Mesendoderm (in vitro differentiated cells): ENCODE results near the gene FHL1.
A peak's percentile ranks its signal among the peaks of the same experiment; 100 is the strongest.

Source experiments
- DNase-seq: peaks from one replicate; pipeline ENCODE4 v3.0.0; 2013
- H2AK5ac ChIP-seq: 2 replicates; pipeline ENCODE4 v1.6.1; 2013; ENCODE audit warnings: low read length, inconsistent platforms
- H2BK120ac ChIP-seq: 2 replicates; pipeline ENCODE4 v1.6.1; 2013; ENCODE audit warnings: low read depth, mild to moderate bottlenecking, low read length, moderate library complexity, mixed read lengths
- H2BK15ac ChIP-seq: replicated peaks from 2 replicates; pipeline ENCODE4 v1.6.1; 2013; ENCODE audit warnings: low read depth, mild to moderate bottlenecking, moderate library complexity
- H2BK5ac ChIP-seq: 2 replicates; pipeline ENCODE4 v1.6.1; 2013; ENCODE audit warnings: low read length, inconsistent platforms
- H3K18ac ChIP-seq: 2 replicates; pipeline ENCODE4 v1.6.1; 2013; ENCODE audit warnings: mild to moderate bottlenecking, low read length, mixed read lengths
- H3K23ac ChIP-seq: one replicate; pipeline ENCODE4 v1.6.1; 2013; ENCODE audit warnings: low read length
- H3K27ac ChIP-seq: 2 replicates; pipeline ENCODE4 v1.5.1; 2013; ENCODE audit warnings: low read depth, mild to moderate bottlenecking, inconsistent platforms, low read length, moderate library complexity
- H3K27me3 ChIP-seq: 2 replicates; pipeline ENCODE4 v1.6.1; 2013; ENCODE audit warnings: low read length, control low read depth, mild to moderate bottlenecking, inconsistent platforms; ENCODE audit not compliant: insufficient read depth, poor library complexity
- H3K36me3 ChIP-seq: 2 replicates; pipeline ENCODE4 v1.6.1; 2013; ENCODE audit warnings: low read length, inconsistent platforms; ENCODE audit not compliant: control insufficient read depth, insufficient read depth
- H3K4ac ChIP-seq: one replicate; pipeline ENCODE4 v1.6.1; 2013; ENCODE audit warnings: low read depth, mild to moderate bottlenecking, low read length, moderate library complexity
- H3K4me1 ChIP-seq: 2 replicates; pipeline ENCODE4 v1.6.1; 2013; ENCODE audit warnings: low read depth, low read length, inconsistent platforms; ENCODE audit not compliant: control insufficient read depth
- H3K4me2 ChIP-seq: 2 replicates; pipeline ENCODE4 v1.6.1; 2013; ENCODE audit warnings: low read length
- H3K4me3 ChIP-seq: 2 replicates; pipeline ENCODE4 v1.5.1; 2013; ENCODE audit warnings: mild to moderate bottlenecking, low read length
- H3K56ac ChIP-seq: one replicate; pipeline ENCODE4 v1.6.1; 2013; ENCODE audit warnings: low read length
- H3K79me1 ChIP-seq: 2 replicates; pipeline ENCODE4 v1.6.1; 2013; ENCODE audit warnings: low read length, inconsistent platforms
- H3K79me2 ChIP-seq: 2 replicates; pipeline ENCODE4 v1.6.1; 2013; ENCODE audit warnings: mild to moderate bottlenecking, low read length; ENCODE audit not compliant: control insufficient read depth, insufficient read depth
- H3K9ac ChIP-seq: 2 replicates; pipeline ENCODE4 v1.6.1; 2013; ENCODE audit warnings: low read length, inconsistent platforms
- H4K5ac ChIP-seq: one replicate; pipeline ENCODE4 v1.6.1; 2013; ENCODE audit warnings: low read length
- H4K8ac ChIP-seq: one replicate; pipeline ENCODE4 v1.6.1; 2013; ENCODE audit warnings: low read depth, mild to moderate bottlenecking, control low read depth, low read length, moderate library complexity
- WGBS: extraction: QIAGEN DNeasy Blood & Tissue Kit; methylation state at CpG from one replicate; pipeline ENCODE4 v1.1.7; 2013; ENCODE audit warnings: low lambda C conversion rate, missing lambda C conversion rate; ENCODE audit not compliant: insufficient coverage; ENCODE audit errors: extremely low coverage; 5-methylcytosine and 5-hydroxymethylcytosine counted together

Gene FHL1

GRCh38 chrX:136195247-136195646 is 47.9 kb downstream of the FHL1 start:
- Histone ChIP-seq H2BK5ac (no peak overlapping the region), H3K4me1 (no peaks in the 10 kb centered on the region), H3K4me3 (no peak overlapping the region), H3K9ac (no peak overlapping the region), H3K18ac (no peak overlapping the region), H4K8ac (no peak overlapping the region), H3K27me3 (no peaks in the 10 kb centered on the region), H3K79me1 (no peaks in the 10 kb centered on the region), H3K23ac (no peak overlapping the region), H3K4me2 (no peak overlapping the region), H2AK5ac (no peak overlapping the region), H3K36me3 (no peaks in the 10 kb centered on the region), H3K4ac (no peak overlapping the region), H3K56ac (no peak overlapping the region), H3K79me2 (no peaks in the 10 kb centered on the region), H2BK120ac (no peak overlapping the region), H3K27ac (no peak overlapping the region), H4K5ac (no peak overlapping the region), H2BK15ac (no peak overlapping the region)
- WGBS = no CpG with 5 or more reads among the region's 4 CpGs
- DNase-seq = no peak

GRCh38 chrX:136196691-136197155 is 49.4 kb downstream of the FHL1 start:
- Histone ChIP-seq H3K4me2 (no peak overlapping the region), H3K79me1 (no peaks in the 10 kb centered on the region), H2AK5ac (no peak overlapping the region), H4K8ac (no peak overlapping the region), H3K9ac (no peak overlapping the region), H3K56ac (no peak overlapping the region), H3K27ac (no peak overlapping the region), H3K4me3 (no peak overlapping the region), H2BK5ac (no peak overlapping the region), H3K4ac (no peak overlapping the region), H2BK120ac (no peak overlapping the region), H2BK15ac (no peak overlapping the region), H3K23ac (no peak overlapping the region), H3K4me1 (no peaks in the 10 kb centered on the region), H3K36me3 (no peaks in the 10 kb centered on the region), H3K27me3 (no peaks in the 10 kb centered on the region), H4K5ac (no peak overlapping the region), H3K79me2 (no peaks in the 10 kb centered on the region), H3K18ac (no peak overlapping the region)
- no CpG with 5 or more reads among the region's 7 CpGs for WGBS
- DNase-seq = no peak

- no peak overlapping the region for H3K23ac ChIP-seq
- no peak overlapping the region for H3K4me2 ChIP-seq
- H3K56ac ChIP-seq = no peak overlapping the region
- H3K27ac ChIP-seq = no peak overlapping the region
- no peak overlapping the region for H2BK15ac ChIP-seq
- no peak overlapping the region for H3K4ac ChIP-seq
- H2BK5ac ChIP-seq = no peak overlapping the region
- no peak overlapping the region for H4K5ac ChIP-seq
- DNase-seq = no peak
- H2AK5ac ChIP-seq = no peak overlapping the region
- no peak overlapping the region for H2BK120ac ChIP-seq
- H4K8ac ChIP-seq = no peak overlapping the region
- no peak overlapping the region for H3K9ac ChIP-seq
- H3K27me3 ChIP-seq = no peaks in the 10 kb centered on the region
- no peak overlapping the region for H3K18ac ChIP-seq
- H3K36me3 ChIP-seq = no peaks in the 10 kb centered on the region
- no peaks in the 10 kb centered on the region for H3K79me2 ChIP-seq
- H3K79me1 ChIP-seq = no peaks in the 10 kb centered on the region
- no peaks in the 10 kb centered on the region for H3K4me1 ChIP-seq
- no peak overlapping the region for H3K4me3 ChIP-seq
Measured at GRCh38 chrX:136198010-136198409, 50.7 kb downstream of the FHL1 start.

- Histone ChIP-seq H4K8ac (no peak overlapping the region), H2AK5ac (no peak overlapping the region), H3K4me1 (no peaks in the 10 kb centered on the region), H2BK15ac (no peak overlapping the region), H3K79me1 (no peaks in the 10 kb centered on the region), H3K9ac (no peak overlapping the region), H3K27me3 (no peaks in the 10 kb centered on the region), H3K79me2 (no peaks in the 10 kb centered on the region), H3K36me3 (no peaks in the 10 kb centered on the region), H3K18ac (no peak overlapping the region), H3K4me2 (no peak overlapping the region), H3K56ac (no peak overlapping the region), H3K27ac (no peak overlapping the region), H3K4ac (no peak overlapping the region), H2BK120ac (no peak overlapping the region), H3K4me3 (no peak overlapping the region), H2BK5ac (no peak overlapping the region), H4K5ac (no peak overlapping the region), H3K23ac (no peak overlapping the region)
- DNase-seq = no peak
- no CpG with 5 or more reads among the region's 6 CpGs for WGBS
Measured at GRCh38 chrX:136198678-136199243, 51.4 kb downstream of the FHL1 start.

GRCh38 chrX:136199365-136199764 is 52.0 kb downstream of the FHL1 start:
- Histone ChIP-seq H2BK5ac (no peak overlapping the region), H3K9ac (no peak overlapping the region), H3K27me3 (no peaks in the 10 kb centered on the region), H3K36me3 (no peaks in the 10 kb centered on the region), H3K79me2 (no peaks in the 10 kb centered on the region), H2BK120ac (no peak overlapping the region), H3K4me3 (no peak overlapping the region), H2AK5ac (no peak overlapping the region), H3K4me1 (no peaks in the 10 kb centered on the region), H3K27ac (no peak overlapping the region), H3K4ac (no peak overlapping the region), H2BK15ac (no peak overlapping the region), H3K4me2 (no peak overlapping the region), H3K56ac (no peak overlapping the region), H4K8ac (no peak overlapping the region), H3K79me1 (no peaks in the 10 kb centered on the region), H3K18ac (no peak overlapping the region), H3K23ac (no peak overlapping the region), H4K5ac (no peak overlapping the region)
- peak; percentile 14 for DNase-seq
- no CpG with 5 or more reads among the region's 4 CpGs for WGBS

GRCh38 chrX:136200466-136200865 is 53.1 kb downstream of the FHL1 start:
- Histone ChIP-seq H3K4me3 (no peak overlapping the region), H2BK15ac (no peak overlapping the region), H3K79me1 (no peaks in the 10 kb centered on the region), H2BK120ac (no peak overlapping the region), H3K56ac (no peak overlapping the region), H3K27ac (no peak overlapping the region), H3K9ac (no peak overlapping the region), H3K18ac (no peak overlapping the region), H3K4me2 (no peak overlapping the region), H3K27me3 (no peaks in the 10 kb centered on the region), H3K36me3 (no peaks in the 10 kb centered on the region), H2AK5ac (no peak overlapping the region), H4K5ac (no peak overlapping the region), H4K8ac (no peak overlapping the region), H3K79me2 (no peaks in the 10 kb centered on the region), H2BK5ac (no peak overlapping the region), H3K4ac (no peak overlapping the region), H3K23ac (no peak overlapping the region), H3K4me1 (no peaks in the 10 kb centered on the region)
- no CpG with 5 or more reads among the region's 2 CpGs for WGBS
- DNase-seq = peak; percentile 59
